H1 (cell line): ENCODE data around the gene GIGYF2.

Experiments
- POLR2AphosphoS5 ChIP-seq: IDR thresholded peaks from 2 replicates; pipeline ENCODE4 v1.6.1; 2011; ENCODE audit warnings: low read depth, low read length
- TF ChIP-seq, protein P1 (sequence below), 3 experiments: IDR thresholded peaks; 1 replicate in 2 of 3; 2 replicates in 1 of 3; pipeline versions ENCODE4 v1.5.1 to v1.6.1; 2011; ENCODE audit warnings: low read length in 3 of 3, mild to moderate bottlenecking in 3 of 3, inconsistent platforms in 2 of 3, low read depth in 1 of 3, moderate library complexity in 1 of 3; ENCODE audit not compliant: insufficient read depth in 1 of 3; ENCODE audit errors: control extremely low read depth in 1 of 3
- TF ChIP-seq, protein P2 (sequence below): IDR thresholded peaks from 2 replicates; pipeline ENCODE4 v1.6.1; 2012; ENCODE audit warnings: inconsistent platforms

DNA sequence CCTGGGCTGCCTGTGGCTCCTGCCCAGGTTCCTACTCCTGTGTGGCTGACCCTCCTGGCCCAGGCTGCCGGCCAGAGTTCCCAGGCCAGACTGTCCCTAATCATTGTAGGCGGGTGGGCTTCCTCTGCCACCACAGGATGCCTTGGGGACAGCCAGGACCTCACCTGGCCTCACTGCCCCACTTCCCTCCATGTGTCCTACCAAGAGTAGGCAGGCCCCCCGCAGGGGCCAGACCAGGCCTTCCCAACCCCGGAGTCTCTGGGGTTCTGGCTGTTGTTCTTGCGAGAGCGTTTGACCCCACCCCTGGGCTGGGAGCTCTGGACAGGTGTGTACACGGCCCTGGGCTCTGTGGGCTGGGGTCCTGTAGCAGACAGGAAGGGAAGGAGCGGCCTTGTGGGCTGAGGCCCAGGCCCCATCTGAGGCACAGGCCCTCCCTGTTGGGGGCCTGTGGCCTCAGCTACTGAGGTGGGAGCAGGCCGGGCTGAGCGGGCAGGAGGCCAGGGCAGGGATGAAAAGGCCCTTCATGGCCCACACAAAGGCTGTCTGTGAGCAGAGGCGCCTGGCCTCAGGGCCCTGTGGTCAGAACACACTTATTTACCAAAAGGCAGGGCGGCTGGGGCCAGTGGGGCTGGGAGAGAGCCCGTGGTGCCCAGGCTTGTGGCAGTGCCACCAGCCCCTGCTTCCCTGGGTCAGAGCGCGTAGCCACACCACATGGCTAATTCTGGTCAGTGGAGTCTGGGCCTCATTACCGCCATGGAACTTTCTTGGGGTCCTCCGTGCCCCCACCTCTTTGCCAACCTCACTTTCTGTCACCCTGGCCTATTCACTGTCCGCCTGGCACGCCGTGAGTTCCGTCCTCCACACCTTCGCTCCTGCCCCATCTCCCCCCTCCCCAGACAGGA is 175.0 kb downstream of the GIGYF2 start:
- no peak for TF ChIP-seq POLR2AphosphoS5
- TF ChIP-seq, protein P1, sequence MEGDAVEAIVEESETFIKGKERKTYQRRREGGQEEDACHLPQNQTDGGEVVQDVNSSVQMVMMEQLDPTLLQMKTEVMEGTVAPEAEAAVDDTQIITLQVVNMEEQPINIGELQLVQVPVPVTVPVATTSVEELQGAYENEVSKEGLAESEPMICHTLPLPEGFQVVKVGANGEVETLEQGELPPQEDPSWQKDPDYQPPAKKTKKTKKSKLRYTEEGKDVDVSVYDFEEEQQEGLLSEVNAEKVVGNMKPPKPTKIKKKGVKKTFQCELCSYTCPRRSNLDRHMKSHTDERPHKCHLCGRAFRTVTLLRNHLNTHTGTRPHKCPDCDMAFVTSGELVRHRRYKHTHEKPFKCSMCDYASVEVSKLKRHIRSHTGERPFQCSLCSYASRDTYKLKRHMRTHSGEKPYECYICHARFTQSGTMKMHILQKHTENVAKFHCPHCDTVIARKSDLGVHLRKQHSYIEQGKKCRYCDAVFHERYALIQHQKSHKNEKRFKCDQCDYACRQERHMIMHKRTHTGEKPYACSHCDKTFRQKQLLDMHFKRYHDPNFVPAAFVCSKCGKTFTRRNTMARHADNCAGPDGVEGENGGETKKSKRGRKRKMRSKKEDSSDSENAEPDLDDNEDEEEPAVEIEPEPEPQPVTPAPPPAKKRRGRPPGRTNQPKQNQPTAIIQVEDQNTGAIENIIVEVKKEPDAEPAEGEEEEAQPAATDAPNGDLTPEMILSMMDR (IDR thresholded peaks at IDR 0.05; ENCODE audit: control extremely low read depth in 1 of 3, insufficient read depth in 1 of 3, low read depth in 1 of 3, low read length in 3 of 3), result no peak
- TF ChIP-seq, protein P2, sequence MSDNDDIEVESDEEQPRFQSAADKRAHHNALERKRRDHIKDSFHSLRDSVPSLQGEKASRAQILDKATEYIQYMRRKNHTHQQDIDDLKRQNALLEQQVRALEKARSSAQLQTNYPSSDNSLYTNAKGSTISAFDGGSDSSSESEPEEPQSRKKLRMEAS, result no peak
